Mammary epithelial cell (primary cell): ENCODE measurements around the gene GALNT7.

Experiments used
- CTCF ChIP-seq, 2 donors: IDR thresholded peaks in 1 of 2; conservative IDR thresholded peaks in 1 of 2; 2 replicates each; pipeline ENCODE4 v1.5.1; 2011 to 2012; ENCODE audit warnings: inconsistent platforms in 2 of 2, low read length in 2 of 2, mild to moderate bottlenecking in 2 of 2, control low read depth in 1 of 2, low read depth in 1 of 2; ENCODE audit not compliant: insufficient read depth in 1 of 2; ENCODE audit errors: extremely low read depth in 1 of 2
- EZH2 ChIP-seq: IDR thresholded peaks from 2 replicates; pipeline ENCODE4 v1.6.1; 2012; ENCODE audit warnings: low read length, inconsistent platforms, borderline replicate concordance

DNA sequence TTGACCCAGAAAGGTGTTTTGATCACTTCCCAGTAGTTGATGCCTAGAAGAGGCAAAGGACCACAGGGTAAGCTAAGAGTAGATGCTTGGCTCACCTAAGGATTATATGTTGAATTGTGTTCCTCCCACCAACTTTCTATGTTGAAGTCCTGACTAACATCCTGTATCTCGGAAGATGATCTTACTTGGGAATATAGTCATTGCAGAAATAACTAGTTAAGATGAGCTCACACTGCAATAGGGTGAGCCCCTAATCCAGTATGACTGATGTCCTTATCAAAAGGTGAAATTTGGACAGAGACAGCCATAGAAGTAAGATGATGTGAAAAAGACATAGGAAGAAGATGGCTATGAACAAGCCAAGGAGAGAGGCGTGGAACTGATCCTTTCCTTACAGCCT lies 168.9 kb downstream of the GALNT7 start:
- TF ChIP-seq CTCF (conservative IDR thresholded peaks at IDR 0.05 in 1 of 2, IDR thresholded peaks at IDR 0.05 in 1 of 2; ENCODE audit: extremely low read depth in 1 of 2, insufficient read depth in 1 of 2, low read depth in 1 of 2, low read length in 2 of 2) = no peak
- no peak for TF ChIP-seq EZH2
